RKO (cell line): ENCODE results near the gene CD320.
"Not testable (repeated sequence)": the region's sequence is repeated elsewhere in the genome, so short reads cannot be mapped to it uniquely, and the experiment has no call there.

Source experiments
- DNase-seq: peaks from one replicate; pipeline ENCODE4 v3.0.0-alpha.2; 2016; ENCODE audit warnings: low spot score

Gene CD320

GRCh38 chr19:8333767-8334457 is 25.8 kb upstream of the CD320 start:
- DNase-seq = no peak

GRCh38 chr19:8332976-8333766 is 25.0 kb upstream of the CD320 start:
- DNase-seq = no peak

- no peak for DNase-seq
Observed at GRCh38 chr19:8331263-8331845, 23.2 kb upstream of the CD320 start.

DNA sequence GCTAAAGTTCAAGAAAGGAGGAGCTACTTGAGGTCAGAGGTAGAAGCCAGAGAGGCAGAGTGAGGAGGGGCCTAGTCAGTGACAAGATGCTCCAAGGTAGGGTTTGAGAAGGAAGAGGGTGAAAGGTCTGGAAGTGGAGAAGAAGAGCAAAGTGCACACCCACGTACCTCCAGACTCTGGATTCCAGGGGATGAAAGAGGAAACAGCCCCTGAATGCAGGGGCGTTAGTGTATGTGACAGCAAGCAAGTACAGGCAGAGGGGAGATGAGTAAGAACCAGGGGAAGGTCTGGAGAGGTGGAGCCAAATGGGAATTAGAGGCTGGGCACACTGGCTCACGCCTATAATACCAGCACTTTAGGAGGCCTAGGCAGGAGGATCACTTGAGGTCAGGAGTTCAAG is 21.8 kb upstream of the CD320 start:
- DNase-seq = no peak

DNA sequence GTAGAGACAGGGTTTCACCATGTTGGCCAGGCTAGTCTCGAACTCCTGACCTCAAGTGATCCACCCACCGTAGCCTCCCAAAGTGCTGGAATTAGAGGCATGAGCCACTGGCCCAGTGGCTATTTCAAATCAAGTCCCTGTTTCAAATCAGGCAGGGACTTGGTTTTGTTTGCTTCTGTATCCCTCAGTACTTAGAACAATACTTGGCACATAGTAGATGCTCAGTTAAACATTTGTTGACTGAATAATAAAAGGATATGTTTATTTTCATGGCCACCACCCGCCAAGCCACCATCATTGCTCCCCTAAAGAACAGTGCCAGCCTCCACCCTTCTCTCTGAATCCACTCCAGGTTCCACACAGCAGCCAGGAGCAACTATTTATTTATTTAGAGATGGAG is 17.3 kb upstream of the CD320 start:
- DNase-seq = no peak

GRCh38 chr19:8324186-8325050 is 16.3 kb upstream of the CD320 start:
- DNase-seq = peak; percentile 57

GRCh38 chr19:8323781-8324185 is 15.6 kb upstream of the CD320 start:
- no peak for DNase-seq

- no peak for DNase-seq
Observed at GRCh38 chr19:8322638-8322997, 14.5 kb upstream of the CD320 start.

GRCh38 chr19:8321986-8322637 is 14.0 kb upstream of the CD320 start:
- no peak for DNase-seq

- peak; percentile 95 for DNase-seq
Observed at GRCh38 chr19:8321067-8321985, 13.2 kb upstream of the CD320 start, which contains the start of the genes NDUFA7 and RPS28. TSS of gene NDUFA7 (minus strand) at chr19:8321375. CDS start at chr19:8321358, 17 bp downstream. TSS of gene RPS28 (plus strand) at chr19:8321496. CDS start at chr19:8321531, 35 bp downstream.

DNA sequence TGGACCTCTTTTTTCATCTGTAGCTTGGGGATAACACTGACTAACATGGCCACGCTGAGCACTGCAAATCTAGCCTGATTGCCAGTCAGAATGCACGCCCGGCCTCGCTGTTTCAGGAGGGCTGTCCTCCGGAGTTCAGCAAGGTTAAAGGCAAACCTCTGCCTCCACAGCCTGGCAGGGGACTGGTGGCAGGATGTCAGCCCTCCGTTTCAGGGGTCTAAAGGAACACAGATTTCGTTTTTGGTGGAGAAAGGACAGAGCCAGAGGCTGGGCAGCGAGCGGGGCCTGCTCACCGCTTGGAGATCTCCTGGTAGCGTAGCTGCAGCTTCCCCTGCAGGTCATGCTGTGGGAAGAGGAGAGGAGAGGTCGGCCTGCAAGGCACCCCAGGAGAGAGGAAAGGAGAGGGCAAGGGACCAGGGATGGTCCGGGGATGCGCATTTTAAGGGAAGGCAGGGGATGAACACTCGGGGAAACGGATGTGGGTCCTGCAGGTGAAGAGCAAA is 12.5 kb upstream of the CD320 start:
- peak; percentile 55 for DNase-seq

- DNase-seq = no peak
Observed at GRCh38 chr19:8319807-8320520, 11.8 kb upstream of the CD320 start.

DNA sequence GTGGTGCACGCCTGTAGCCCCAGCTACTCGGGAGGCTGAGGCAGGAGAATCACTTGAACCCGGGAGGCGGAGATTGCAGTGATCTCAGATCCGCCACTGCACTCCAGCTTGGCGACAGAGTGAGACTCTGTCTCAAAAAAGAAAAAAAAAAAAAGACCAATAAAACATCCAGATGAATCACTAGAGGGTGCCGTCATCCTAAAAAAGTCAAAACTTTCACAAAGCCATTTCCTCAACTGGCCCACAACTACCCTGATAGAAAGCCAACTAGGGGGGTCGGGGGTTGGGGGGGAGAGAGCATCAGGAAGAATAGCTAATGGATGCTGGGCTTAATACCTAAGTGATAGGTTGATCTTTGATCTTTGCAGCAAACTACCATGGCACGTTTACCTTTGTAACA is 10.7 kb upstream of the CD320 start:
- not testable (repeated sequence) for DNase-seq

GRCh38 chr19:8316351-8317125 is 8.4 kb upstream of the CD320 start:
- DNase-seq = no peak

DNA sequence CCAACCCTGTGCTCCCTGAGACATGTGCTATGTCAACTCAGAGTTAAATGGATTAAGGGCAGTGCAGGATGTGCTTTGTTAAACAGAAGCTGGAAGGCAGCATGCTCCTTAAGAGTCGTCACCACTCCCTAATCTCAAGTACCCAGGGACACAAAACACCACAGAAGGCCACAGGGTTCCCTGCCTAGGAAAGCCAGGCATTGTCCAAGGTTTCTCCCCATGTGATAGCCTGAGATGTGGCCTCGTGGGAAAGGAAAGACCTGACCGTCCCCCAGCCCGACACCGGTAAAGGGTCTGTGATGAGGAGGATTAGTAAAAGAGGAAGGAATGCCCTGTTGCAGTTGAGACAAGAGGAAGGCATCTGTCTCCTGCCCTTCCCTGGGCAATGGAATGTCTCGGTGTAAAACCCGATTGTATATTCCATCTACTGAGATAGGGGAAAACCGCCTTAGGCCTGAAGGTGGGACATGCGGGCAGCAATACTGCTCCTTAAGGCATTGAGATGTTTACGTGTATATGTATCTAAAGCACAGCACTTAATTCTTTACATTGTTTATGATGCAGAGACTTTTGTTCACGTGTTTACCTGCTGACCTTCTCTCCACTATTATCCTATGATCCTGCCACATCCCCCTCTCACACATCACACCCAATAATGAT is 7.0 kb upstream of the CD320 start:
- DNase-seq = not testable (repeated sequence)

GRCh38 chr19:8311461-8312260 is 3.5 kb upstream of the CD320 start:
- DNase-seq = no peak

- no peak for DNase-seq
Observed at GRCh38 chr19:8310342-8311055, 2.3 kb upstream of the CD320 start.
